Superior temporal gyrus (tissue), 1 donor: ENCODE results near the gene RANBP17.
"Not testable (repeated sequence)": the region's sequence is repeated elsewhere in the genome, so short reads cannot be mapped to it uniquely, and the experiment has no call there.

Experiments
- DNase-seq: peaks from one replicate; pipeline ENCODE4 v3.0.0-alpha.2; 2016; ENCODE audit errors: extremely low spot score

RANBP17 gene

GRCh38 chr5:170941788-170942187 lies 80.0 kb downstream of the RANBP17 start:
- no peak for DNase-seq

GRCh38 chr5:170945275-170945674 lies 83.5 kb downstream of the RANBP17 start:
- no peak for DNase-seq

GRCh38 chr5:170960567-170960966 lies 98.7 kb downstream of the RANBP17 start:
- no peak for DNase-seq

DNA sequence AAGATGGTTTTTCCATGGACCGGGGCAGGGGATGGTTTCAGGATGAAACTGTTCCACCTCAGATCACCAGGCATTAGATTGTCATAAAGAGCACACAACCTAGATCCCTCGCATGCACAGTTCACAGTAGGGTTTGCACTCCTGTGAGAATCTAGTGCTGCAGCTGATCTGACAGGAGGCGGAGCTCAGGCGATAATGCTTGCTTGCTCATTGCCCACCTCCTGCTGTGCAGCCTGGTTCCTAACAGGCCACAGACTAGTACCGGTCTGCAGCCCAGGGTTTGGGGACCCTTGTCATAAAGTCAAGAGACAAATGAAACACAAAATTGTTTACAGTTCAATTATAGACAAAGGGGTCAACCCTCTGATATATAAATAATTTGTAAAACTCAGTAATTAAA lies 101.7 kb downstream of the RANBP17 start:
- no peak for DNase-seq

GRCh38 chr5:170974461-170974860 lies 112.6 kb downstream of the RANBP17 start:
- no peak for DNase-seq

DNA sequence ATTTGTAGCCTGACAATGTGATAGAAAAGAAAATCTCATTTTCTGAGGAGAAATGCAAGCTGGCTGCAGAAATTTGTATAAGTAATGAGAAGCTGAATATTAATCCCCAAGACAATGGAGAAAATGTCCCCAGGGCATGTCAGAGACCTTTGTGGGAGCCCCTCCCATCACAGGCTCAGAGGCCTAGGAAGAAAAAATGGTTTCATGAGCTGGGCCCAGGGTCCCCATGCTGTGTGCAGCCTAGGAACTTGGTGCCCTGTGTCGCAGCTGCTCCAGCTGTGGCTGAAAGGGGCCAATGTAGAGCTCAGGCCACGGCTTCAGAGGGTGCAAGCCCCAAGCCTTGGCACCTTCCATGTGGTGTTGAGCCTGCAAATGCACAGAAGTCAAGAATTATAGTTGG lies 118.4 kb downstream of the RANBP17 start:
- DNase-seq, result not testable (repeated sequence)

- no peak for DNase-seq
These were observed 123.7 kb downstream of the RANBP17 start for GRCh38 chr5:170985486-170985885.

DNA sequence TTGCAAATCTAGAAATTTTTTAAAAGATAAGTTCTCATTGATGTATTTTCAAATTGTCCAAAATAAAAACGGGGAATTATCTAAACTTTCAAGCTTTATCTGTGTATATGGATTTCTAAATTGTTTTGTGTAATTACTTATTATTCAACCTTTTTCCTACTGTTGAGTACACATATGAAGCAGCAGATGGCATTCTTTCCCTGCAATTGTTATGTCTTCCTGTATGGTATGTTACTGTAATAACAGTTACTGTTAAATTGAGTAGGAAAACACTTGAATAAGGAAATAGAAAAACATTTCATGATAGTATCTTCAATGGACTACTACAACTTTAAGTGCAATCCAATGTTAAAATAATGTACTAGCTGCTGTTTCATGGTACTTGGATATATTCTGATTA lies 124.8 kb downstream of the RANBP17 start:
- peak; percentile 38 for DNase-seq

- DNase-seq, result no peak
These were observed 131.7 kb downstream of the RANBP17 start for GRCh38 chr5:170993476-170993875.

DNA sequence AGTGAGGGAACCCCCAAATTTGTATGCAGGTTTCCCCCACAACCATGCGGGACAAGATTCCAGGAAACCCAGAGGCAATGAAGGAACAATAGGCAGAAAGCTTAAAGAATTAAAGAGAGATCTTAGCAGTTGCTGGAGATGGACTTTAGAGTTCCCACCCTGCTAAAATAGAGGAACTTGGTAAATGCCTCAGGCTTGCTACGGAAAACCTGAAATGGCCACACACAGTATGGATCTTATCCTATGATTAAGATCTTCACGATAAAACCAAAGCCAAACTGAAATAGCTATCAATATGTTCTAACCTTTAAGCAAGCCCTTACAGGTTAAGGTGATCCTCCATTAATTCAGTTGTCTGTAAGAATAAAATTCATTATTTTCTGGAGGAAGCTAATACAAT lies 148.3 kb downstream of the RANBP17 start:
- peak; percentile 5 for DNase-seq

DNA sequence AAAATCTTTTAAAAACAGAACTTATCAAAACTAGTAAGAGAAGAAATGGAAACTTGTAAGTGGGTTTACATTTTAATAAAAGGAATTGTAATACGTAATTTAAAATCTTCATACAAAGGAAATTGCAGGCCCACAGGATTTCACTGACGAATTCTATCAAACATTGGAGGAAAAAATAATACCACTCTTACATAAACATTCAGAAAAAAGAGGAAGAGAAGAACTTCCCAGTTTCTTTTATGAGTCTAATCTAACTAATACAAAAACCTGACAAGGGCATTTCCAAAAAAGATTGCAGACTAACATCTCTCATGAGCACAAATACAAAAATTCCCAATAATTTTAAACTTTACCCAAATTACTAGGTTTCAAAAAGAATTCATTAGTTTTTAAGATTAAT lies 149.0 kb downstream of the RANBP17 start:
- peak; percentile 3 for DNase-seq

GRCh38 chr5:171023508-171023907 lies 161.7 kb downstream of the RANBP17 start:
- DNase-seq, result no peak

DNA sequence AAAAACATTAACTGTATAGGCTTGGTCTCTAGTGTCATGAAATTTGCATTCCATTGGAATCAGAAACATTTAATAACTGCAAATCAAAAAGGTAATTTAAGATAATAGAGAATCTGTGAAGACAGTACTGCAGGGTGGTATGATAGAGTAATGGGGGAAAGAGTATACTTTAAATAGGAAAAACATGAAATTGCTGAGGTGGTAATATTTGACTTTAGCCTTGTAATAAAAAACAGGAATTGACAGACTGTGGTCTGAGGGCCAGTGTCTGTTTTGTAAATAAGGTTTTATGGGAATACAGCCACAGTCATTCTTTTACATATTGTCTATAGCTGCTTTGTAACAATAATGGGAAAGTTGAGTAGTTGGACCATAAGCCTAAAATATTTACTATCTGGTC lies 162.3 kb downstream of the RANBP17 start:
- no peak for DNase-seq

DNA sequence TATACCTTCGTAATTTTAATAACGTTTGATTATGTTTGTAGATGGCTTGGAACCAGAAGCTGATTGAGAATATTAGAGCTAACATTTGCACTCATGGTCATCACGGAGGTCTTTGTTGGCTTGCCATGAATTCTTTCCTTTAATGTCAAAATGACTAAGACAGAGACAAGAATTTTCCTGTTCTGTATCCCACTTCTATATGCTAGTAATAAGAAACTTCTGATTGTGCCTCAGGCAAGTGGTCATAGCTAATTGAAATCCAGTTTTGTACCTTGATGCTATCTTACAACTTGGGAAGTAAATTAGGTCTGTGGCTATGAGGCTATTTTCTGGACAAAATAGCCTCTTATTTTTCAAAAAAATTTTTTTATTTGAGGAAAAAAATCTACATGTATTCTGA lies 167.6 kb downstream of the RANBP17 start:
- no peak for DNase-seq

DNA sequence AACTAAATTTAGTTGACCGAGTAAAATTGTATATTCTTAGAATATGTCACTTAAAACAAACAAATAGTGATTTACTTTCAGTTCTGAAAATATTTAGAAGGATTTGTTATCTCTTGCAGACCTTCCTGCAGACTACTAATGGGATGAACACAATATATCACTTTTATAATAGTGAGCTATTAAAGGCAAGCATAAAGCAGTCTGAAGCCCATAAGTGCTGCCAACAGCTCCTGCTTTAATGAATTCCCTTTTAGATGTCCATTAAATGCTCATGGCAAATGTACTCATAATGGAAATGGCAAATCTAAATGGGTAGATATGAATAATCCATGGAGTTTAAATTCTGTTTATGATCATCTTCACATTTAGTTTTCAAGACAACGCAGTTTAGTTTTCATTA lies 170.2 kb downstream of the RANBP17 start:
- no peak for DNase-seq

GRCh38 chr5:171032435-171032973 lies 170.7 kb downstream of the RANBP17 start:
- no peak for DNase-seq

DNA sequence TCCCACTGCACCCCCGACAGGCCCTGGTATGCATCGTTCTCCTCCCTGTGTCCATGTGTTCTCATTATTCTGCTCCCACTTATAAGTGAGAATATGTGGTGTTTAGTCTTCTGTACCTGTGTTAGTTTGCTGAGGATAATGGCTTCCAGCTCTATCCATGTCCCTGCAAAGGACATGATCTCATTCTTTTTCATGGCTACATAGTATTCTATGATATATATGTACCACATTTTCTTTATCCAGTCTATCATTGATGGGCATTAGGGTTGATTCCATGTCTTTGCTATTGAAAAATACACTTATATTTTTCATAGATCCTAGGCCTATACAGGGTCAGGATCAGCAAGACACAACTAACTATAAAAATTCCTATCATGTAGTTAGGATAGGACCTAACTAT lies 180.1 kb downstream of the RANBP17 start:
- DNase-seq, result not testable (repeated sequence)

DNA sequence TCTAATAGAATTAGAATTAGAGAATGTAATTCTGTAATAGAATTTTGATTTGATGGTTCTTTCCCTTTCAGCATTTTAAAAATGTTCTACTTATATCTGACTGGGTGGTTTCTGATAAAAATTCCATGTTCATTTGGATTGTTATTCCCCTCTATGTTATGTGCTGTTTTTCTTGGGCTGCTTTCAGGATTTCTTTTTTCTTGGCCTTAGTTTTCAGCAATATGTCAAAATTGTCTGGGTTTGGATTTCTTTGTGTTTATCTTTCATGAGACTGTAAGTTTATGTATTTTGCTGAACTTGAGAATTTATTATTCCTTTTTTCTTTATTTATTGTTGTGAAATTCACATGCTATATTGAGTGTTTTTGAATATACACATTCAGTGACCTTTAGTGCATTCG lies 189.1 kb downstream of the RANBP17 start:
- DNase-seq, result no peak

DNA sequence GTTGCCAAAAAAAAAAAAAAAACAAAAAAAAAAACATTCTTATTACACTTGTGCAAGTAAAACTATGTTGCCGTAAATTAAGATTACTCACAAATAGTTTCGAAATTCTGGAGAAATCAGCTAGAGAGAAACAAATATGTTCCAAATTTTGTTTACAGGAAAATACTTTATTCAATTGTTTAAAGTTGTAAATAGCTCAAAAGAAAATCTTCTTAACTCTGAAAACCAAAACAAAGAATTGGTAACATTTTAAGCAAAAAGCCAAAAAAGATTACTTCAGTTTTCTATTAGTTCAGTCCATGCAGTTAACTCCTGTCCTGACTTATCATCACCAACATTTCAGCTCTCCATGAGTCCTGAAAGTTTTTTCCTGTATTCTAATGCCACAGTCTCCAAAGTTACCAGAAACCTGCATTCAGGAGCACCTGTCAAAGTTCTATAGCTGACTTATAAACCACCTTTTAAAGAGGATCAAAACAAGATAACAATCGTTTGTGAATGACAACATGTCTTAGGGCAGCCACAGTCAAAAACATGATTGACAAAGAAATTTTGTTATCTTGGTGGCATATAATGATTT lies 194.1 kb downstream of the RANBP17 start:
- DNase-seq, result no peak

DNA sequence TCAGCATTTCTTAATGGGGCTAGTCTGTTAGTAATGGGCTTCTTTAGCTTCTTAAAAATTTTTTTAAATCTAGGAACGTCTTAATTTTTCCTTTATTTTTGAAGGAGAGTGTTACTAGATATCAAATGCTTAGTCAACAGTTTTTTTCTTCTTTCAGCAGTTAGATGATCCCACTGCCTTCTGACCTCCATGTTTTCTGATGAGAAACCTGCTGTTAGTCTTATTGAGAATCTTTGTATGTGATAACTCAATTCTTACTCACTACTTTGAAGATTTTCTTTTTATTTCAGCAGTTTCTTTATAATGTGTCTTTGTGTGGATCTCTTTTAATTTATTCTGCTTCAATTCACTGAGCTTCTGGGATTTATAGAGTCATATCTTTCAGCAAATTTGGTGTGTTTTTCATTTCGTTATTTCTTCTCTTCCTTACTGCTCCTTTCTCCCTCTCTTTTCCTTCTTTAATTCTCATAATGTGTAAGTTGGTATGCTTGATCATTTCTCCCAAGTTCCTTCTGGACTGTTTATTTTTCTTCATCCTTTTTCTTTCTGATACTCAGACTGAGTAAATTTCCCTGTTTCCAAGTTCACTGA lies 205.8 kb downstream of the RANBP17 start:
- DNase-seq, result no peak

GRCh38 chr5:171074747-171075146 lies 212.9 kb downstream of the RANBP17 start:
- no peak for DNase-seq

GRCh38 chr5:171080186-171080938 lies 218.5 kb downstream of the RANBP17 start:
- DNase-seq, result no peak

- DNase-seq, result no peak
These were observed 219.5 kb downstream of the RANBP17 start for GRCh38 chr5:171081319-171081718.
